Measurements from ENCODE around the gene IFNGR1. TPM values are rescaled to one million over a fixed set of nuclear protein-coding genes. Genes with fewer than 3 reads are reported as not detected.
A peak's percentile ranks its signal among the peaks of the same experiment; 100 is the strongest.

IFNGR1 gene
- total and polyA plus RNA-seq, 10 of the 15 experiments (the other 5 are each of a cell fraction or from before 2014, with no cell fraction given), result 89.0 to 296 (median 138) TPM

GRCh38 chr6:137224799-137225198 is 5.6 kb upstream of the IFNGR1 start:
- Histone ChIP-seq H3K27me3 (replicated peaks in 1 of 2; ENCODE audit: control insufficient read depth in 2 of 2, insufficient read depth in 2 of 2, low read length in 1 of 2) (no peaks in the 10 kb centered on the region), H3K9ac (ENCODE audit: control insufficient read depth, insufficient read depth, low read length) (peak overlapping the region; percentile 10; the same call in 1 of the 2 replicates), H3K36me3 (ENCODE audit: control insufficient read depth in 2 of 2, insufficient read depth in 2 of 2, low read length in 1 of 2) (no peaks in the 10 kb centered on the region), H3K27ac (ENCODE audit: control insufficient read depth, insufficient read depth) (peak overlapping the region; percentile 84), H3K4me3 (no peak overlapping the region), H3K4me1 (ENCODE audit: control insufficient read depth, insufficient read depth, low read length) (peaks cover 67% of the 10 kb centered on the region), H2AFZ (ENCODE audit: control insufficient read depth, low read depth, low read length) (peak overlapping the region; percentile 37; the same call in 1 of the 2 replicates), H3K4me2 (ENCODE audit: control insufficient read depth, insufficient read depth) (peak overlapping the region; percentile 69), H4K20me1 (ENCODE audit: control insufficient read depth, insufficient read depth) (no peaks in the 10 kb centered on the region), H3K9me3 (replicated peaks; ENCODE audit: control insufficient read depth, insufficient read depth, low read length) (no peaks in the 10 kb centered on the region; the same call in 2 of the 3 replicates), H3K79me2 (ENCODE audit: control insufficient read depth, insufficient read depth, low read length) (peaks cover 2% of the 10 kb centered on the region)
- in situ Hi-C loops (cut with MboI), result no loop called here
- CTCF ChIA-PET, result interaction anchor here (1.2 to 4.5 kb wide), 4 partner anchors 9 to 129 kb away, joined by 3 to 19 read pairs (median 4); no protein-coding TSS in a partner anchor
- ATAC-seq (peak; percentile 76), FAIRE-seq (no peak), DNase-seq (ENCODE audit: low read depth, low spot score) (peak; percentile 70)
- BruUV-seq (replicated peaks), result no TSS peak
- RAD21 ChIA-PET (ENCODE audit: unreplicated experiment), result interaction anchor here (0.8 to 2.2 kb wide), 9 partner anchors 8 to 139 kb away, joined by 3 to 9 read pairs (median 5); no protein-coding TSS in a partner anchor
- SMC1A ChIA-PET (ENCODE audit: uncharacterized antibody, unreplicated experiment), result interaction anchor here (1.1 to 5.9 kb wide), 9 partner anchors 7 to 130 kb away, joined by 3 to 77 read pairs (median 9); no protein-coding TSS in a partner anchor
- WGBS (ENCODE audit: insufficient coverage, insufficient replicate concordance, low lambda C conversion rate, missing lambda C conversion rate), result 39% methylated on average over 2 of the region's 2 CpGs
- intact Hi-C loops (cut with micrococcal nuclease; ENCODE audit: unreplicated experiment), result no loop called here
- POLR2A ChIA-PET, result interaction anchor here (1.0 to 6.2 kb wide), 8 partner anchors 8 to 53 kb away, joined by 3 to 36 read pairs (median 4); no protein-coding TSS in a partner anchor
- 0 out of 2 replicates have a peak, but pooled peaks have one; percentile 8 for TF ChIP-seq MEF2A (IDR thresholded peaks at IDR 0.05; ENCODE audit: insufficient read depth, low read depth, low read length)
- no peak for TF ChIP-seq KDM1A (IDR thresholded peaks at IDR 0.05; ENCODE audit: borderline replicate concordance)
- TF ChIP-seq ASH2L (IDR thresholded peaks at IDR 0.05; ENCODE audit: borderline replicate concordance, low read depth), result no peak
- no peak for TF ChIP-seq SREBF2 (IDR thresholded peaks at IDR 0.05; ENCODE audit: low read length)
- TF ChIP-seq FOXM1 (IDR thresholded peaks at IDR 0.05; ENCODE audit: low read depth, low read length), result peak; percentile 27; the same call in 1 of the 2 replicates
- no peak for TF ChIP-seq HSF1 (IDR thresholded peaks at IDR 0.05; ENCODE audit: low read depth, low read length)
- no peak; the same call in 1 of the 2 replicates for TF ChIP-seq RELB (IDR thresholded peaks at IDR 0.05; ENCODE audit: low read depth)
- TF ChIP-seq NR2C1 (IDR thresholded peaks at IDR 0.05), result no peak
- TF ChIP-seq HDGF (IDR thresholded peaks at IDR 0.05), result no peak
- no peak for TF ChIP-seq STAT1 (conservative IDR thresholded peaks at IDR 0.05)
- no peak for TF ChIP-seq CBFB (IDR thresholded peaks at IDR 0.05; ENCODE audit: low read depth)
- no peak for TF ChIP-seq POLR2AphosphoS5 (IDR thresholded peaks at IDR 0.05; ENCODE audit: low read length)
- TF ChIP-seq TCF3 (IDR thresholded peaks at IDR 0.05; ENCODE audit: borderline replicate concordance, insufficient read depth, low read depth, low read length), result no peak
- peak; percentile 51 for TF ChIP-seq ATF7 (IDR thresholded peaks at IDR 0.05; ENCODE audit: low read depth)
- TF ChIP-seq, protein P1, sequence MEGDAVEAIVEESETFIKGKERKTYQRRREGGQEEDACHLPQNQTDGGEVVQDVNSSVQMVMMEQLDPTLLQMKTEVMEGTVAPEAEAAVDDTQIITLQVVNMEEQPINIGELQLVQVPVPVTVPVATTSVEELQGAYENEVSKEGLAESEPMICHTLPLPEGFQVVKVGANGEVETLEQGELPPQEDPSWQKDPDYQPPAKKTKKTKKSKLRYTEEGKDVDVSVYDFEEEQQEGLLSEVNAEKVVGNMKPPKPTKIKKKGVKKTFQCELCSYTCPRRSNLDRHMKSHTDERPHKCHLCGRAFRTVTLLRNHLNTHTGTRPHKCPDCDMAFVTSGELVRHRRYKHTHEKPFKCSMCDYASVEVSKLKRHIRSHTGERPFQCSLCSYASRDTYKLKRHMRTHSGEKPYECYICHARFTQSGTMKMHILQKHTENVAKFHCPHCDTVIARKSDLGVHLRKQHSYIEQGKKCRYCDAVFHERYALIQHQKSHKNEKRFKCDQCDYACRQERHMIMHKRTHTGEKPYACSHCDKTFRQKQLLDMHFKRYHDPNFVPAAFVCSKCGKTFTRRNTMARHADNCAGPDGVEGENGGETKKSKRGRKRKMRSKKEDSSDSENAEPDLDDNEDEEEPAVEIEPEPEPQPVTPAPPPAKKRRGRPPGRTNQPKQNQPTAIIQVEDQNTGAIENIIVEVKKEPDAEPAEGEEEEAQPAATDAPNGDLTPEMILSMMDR (IDR thresholded peaks at IDR 0.05 in 2 of 3, conservative IDR thresholded peaks at IDR 0.05 in 1 of 3; ENCODE audit: control insufficient read depth in 2 of 3, extremely low read depth in 1 of 3, insufficient read depth in 1 of 3, low read depth in 3 of 3, low read length in 3 of 3), result no peak
- TF ChIP-seq ZBTB11 (CRISPR knock-in tag; IDR thresholded peaks at IDR 0.05), result no peak

Measured in GM12878 (cell line).